K562 (cell line): Measurements from ENCODE around the gene CLEC4A. TPM values are rescaled to one million over a fixed set of nuclear protein-coding genes. Genes with fewer than 3 reads are reported as not detected.

Experiments used
- ATAC-seq: fragments of 200-7000 bp; cut with Tn5 transposase; 3 replicates; pipeline ENCODE4 v1.9.1; 2020; ENCODE audit warnings: moderate library complexity
- BruUV-seq: library from RNA; stranded (reverse); fragments of 400-500 nt; replicated peaks from 2 replicates; lab custom pipeline; 2021; lab: Mats Ljungman, UMichigan
- CTCF ChIA-PET: fragments of 300-600 bp; formaldehyde crosslinking; extraction: SDS; loops from one replicate; lab custom pipeline; 2021; ENCODE audit warnings: low intra/inter-chr PET ratio; lab: Yijun Ruan, JAX
- POLR2A ChIA-PET: fragments of 300-600, 350-650 bp; sonication (Branson Sonifier 250); formaldehyde crosslinking; extraction: SDS; loops from one replicate; lab custom pipeline; 2021; ENCODE audit warnings: antibody characterized with exemption, inconsistent platforms; lab: Yijun Ruan, JAX
- DNase-seq, 4 experiments: peaks; one replicate each; pipeline versions ENCODE4 v3.0.0 to v3.0.0-alpha.2; 2011 to 2018; ENCODE audit warnings: low spot score in 3 of 4, mixed read lengths in 3 of 4; ENCODE audit errors: extremely low read depth in 1 of 4
- FAIRE-seq: peaks from 2 replicates; lab custom pipeline; 2011; peaks lifted over from hg19 to GRCh38; lab: Jason Lieb, UNC
- H2AFZ ChIP-seq: 2 replicates; pipeline ENCODE4 v1.6.0; 2011; ENCODE audit warnings: low read depth, low read length, control low read depth, inconsistent platforms
- H3K27ac ChIP-seq: fragments of 200-600 bp; 3 replicates; pipeline ENCODE4 v1.8.0; 2011; ENCODE audit warnings: low read depth, mild to moderate bottlenecking, control low read depth, inconsistent platforms, low read length, moderate library complexity, mixed read lengths; ENCODE audit errors: extremely low read depth
- H3K27me3 ChIP-seq, 2 experiments: fragments of 300-600 bp in 1 of 2; 2 replicates in 1 of 2; 3 replicates in 1 of 2; pipeline versions ENCODE4 v1.6.0 to v1.8.0; 2011; ENCODE audit warnings: inconsistent platforms in 2 of 2, low read length in 2 of 2, mild to moderate bottlenecking in 1 of 2, mixed read lengths in 1 of 2, moderate library complexity in 1 of 2; ENCODE audit not compliant: control insufficient read depth in 2 of 2, insufficient read depth in 2 of 2
- H3K36me3 ChIP-seq: fragments of 300-600 bp; 3 replicates; pipeline ENCODE4 v1.8.0; 2011; ENCODE audit warnings: mild to moderate bottlenecking, low read length, inconsistent platforms; ENCODE audit not compliant: control insufficient read depth, insufficient read depth
- H3K4me1 ChIP-seq, 2 experiments: fragments of 200-600 bp in 1 of 2; replicated peaks in 1 of 2; 2 replicates in 1 of 2; 3 replicates in 1 of 2; pipeline versions ENCODE4 v1.5.1 to v1.8.0; 2011; ENCODE audit warnings: inconsistent platforms in 2 of 2, low read length in 2 of 2, mild to moderate bottlenecking in 1 of 2, mixed read lengths in 1 of 2, moderate library complexity in 1 of 2; ENCODE audit not compliant: control insufficient read depth in 2 of 2, insufficient read depth in 2 of 2
- H3K4me2 ChIP-seq: 2 replicates; pipeline ENCODE4 v1.6.1; 2011; ENCODE audit warnings: low read length, control low read depth, inconsistent platforms, mixed read lengths; ENCODE audit not compliant: insufficient read depth
- H3K4me3 ChIP-seq: fragments of 200-600 bp; sonication (generic), shearing (Covaris generic); 2 replicates; pipeline ENCODE4 v1.5.1; 2016; ENCODE audit warnings: control low read depth, inconsistent platforms
- H3K79me2 ChIP-seq: fragments of 200-600 bp; 3 replicates; pipeline ENCODE4 v1.8.0; 2011; ENCODE audit warnings: low read length, inconsistent platforms; ENCODE audit not compliant: control insufficient read depth, insufficient read depth
- H3K9ac ChIP-seq, 2 experiments: 2 replicates each; pipeline versions ENCODE4 v1.6.0 to v1.6.1; 2011; ENCODE audit warnings: low read depth in 2 of 2, low read length in 2 of 2, control low read depth in 1 of 2, inconsistent platforms in 1 of 2, mild to moderate bottlenecking in 1 of 2, mixed read lengths in 1 of 2; ENCODE audit not compliant: insufficient read depth in 1 of 2
- H3K9me1 ChIP-seq: one replicate; pipeline ENCODE4 v1.6.0; 2011; ENCODE audit warnings: inconsistent platforms, mild to moderate bottlenecking, low read length, moderate library complexity; ENCODE audit not compliant: control insufficient read depth, insufficient read depth
- H3K9me3 ChIP-seq: replicated peaks from 2 replicates; pipeline ENCODE4 v1.5.1; 2011; ENCODE audit warnings: low read depth, low read length, inconsistent platforms; ENCODE audit not compliant: control insufficient read depth, insufficient read depth
- H4K20me1 ChIP-seq: replicated peaks from 2 replicates; pipeline ENCODE4 v1.6.1; 2011; ENCODE audit warnings: low read length, inconsistent platforms, mixed read lengths; ENCODE audit not compliant: control insufficient read depth, insufficient read depth
- RFX5 ChIP-seq: IDR thresholded peaks from 2 replicates; pipeline ENCODE4 v1.6.1; 2011; ENCODE audit warnings: low read depth, mild to moderate bottlenecking, improper control_type of control experiment, low read length
- ZNF384 ChIP-seq: IDR thresholded peaks from 2 replicates; pipeline ENCODE4 v1.6.1; 2012; ENCODE audit warnings: low read depth, low read length, improper control_type of control experiment
- WGBS: fragments of 100-300 bp; shearing (Covaris generic); methylation state at CpG from one replicate; pipeline ENCODE4 v1.1.6; 2016; ENCODE audit warnings: low coverage, mixed read lengths; ENCODE audit not compliant: insufficient coverage; ENCODE audit errors: missing lambda C conversion rate; 5-methylcytosine and 5-hydroxymethylcytosine counted together
- in situ Hi-C: fragments of 300-500 bp; cut with MboI; formaldehyde crosslinking; loops from 4 replicates; pipeline ENCODE4 v1.15.0; 2018; ENCODE audit warnings: inconsistent platforms, mixed read lengths
- intact Hi-C: fragments of 100-400 bp; cut with micrococcal nuclease; formaldehyde crosslinking; loops from 2 replicates; pipeline ENCODE4 v1.14.2; 2022
- polyA plus RNA-seq, 8 experiments: library from polyadenylated mRNA; depleted of rRNA in 4 of 8; stranded (reverse) in 5 of 8; unstranded in 3 of 8; fragments of >200 nt; fragmentation: Nextera tagmentation in 2 of 8; fragmentation: Illumina TruSeq in 1 of 8; extraction: Ambion mirVana in 2 of 8; extraction: Trizol in 1 of 8; gene quantifications; 2 replicates each; pipeline versions ENCODE4 v1.2.1 to v1.2.3, GENCODE V29; 2011 to 2014; ENCODE audit warnings: inconsistent platforms in 1 of 8, missing spikeins in 1 of 8
- total RNA-seq, 7 experiments: library from RNA; depleted of rRNA in 6 of 7; stranded (reverse); fragments of >200 nt in 6 of 7; fragmentation: Illumina TruSeq in 2 of 7; extraction: Trizol in 2 of 7; gene quantifications; 2 replicates each; pipeline versions ENCODE4 v1.2.1 to v1.2.3, GENCODE V29; 2011 to 2021; ENCODE audit warnings: low replicate concordance in 1 of 7
- TF ChIP-seq, protein P1 (sequence below): fragments of 200-800 bp; sonication (Bioruptor generic); IDR thresholded peaks from 2 replicates; pipeline ENCODE4 v1.6.1; 2016; ENCODE audit warnings: missing genetic modification characterization, missing compliant biosample characterization
- TF ChIP-seq, protein P2 (sequence below): fragments of 450-650 bp; formaldehyde crosslinking; IDR thresholded peaks from 2 replicates; pipeline ENCODE4 v1.4.0; 2020; ENCODE audit warnings: mild to moderate bottlenecking, moderate library complexity

The CLEC4A gene
- total and polyA plus RNA-seq, 9 of the 15 experiments (the other 6 are each of a cell fraction or from before 2014, with no cell fraction given), result 0.06 to 0.27 (median 0.18) TPM; not detected in 5

DNA sequence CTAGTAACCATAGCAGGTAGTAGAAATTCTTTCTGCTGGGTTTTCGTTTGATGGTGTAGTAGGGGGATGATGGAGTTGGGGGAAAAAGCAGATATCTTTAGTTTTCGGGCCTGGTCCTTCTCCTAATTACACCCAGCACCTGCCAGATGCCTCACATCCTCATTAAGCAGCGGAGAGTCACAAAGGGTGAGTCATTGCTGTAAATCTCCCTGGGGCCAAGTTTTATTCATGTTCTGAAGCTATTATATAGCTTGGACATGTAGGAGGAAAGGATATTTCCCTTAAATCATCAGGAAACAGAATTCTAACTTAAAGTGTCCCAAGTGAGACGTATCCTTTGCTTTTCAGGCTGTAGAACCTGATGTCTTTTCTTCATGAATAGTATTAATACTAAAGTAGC is 46.2 kb upstream of the CLEC4A start (continued):
- TF ChIP-seq, protein P1, sequence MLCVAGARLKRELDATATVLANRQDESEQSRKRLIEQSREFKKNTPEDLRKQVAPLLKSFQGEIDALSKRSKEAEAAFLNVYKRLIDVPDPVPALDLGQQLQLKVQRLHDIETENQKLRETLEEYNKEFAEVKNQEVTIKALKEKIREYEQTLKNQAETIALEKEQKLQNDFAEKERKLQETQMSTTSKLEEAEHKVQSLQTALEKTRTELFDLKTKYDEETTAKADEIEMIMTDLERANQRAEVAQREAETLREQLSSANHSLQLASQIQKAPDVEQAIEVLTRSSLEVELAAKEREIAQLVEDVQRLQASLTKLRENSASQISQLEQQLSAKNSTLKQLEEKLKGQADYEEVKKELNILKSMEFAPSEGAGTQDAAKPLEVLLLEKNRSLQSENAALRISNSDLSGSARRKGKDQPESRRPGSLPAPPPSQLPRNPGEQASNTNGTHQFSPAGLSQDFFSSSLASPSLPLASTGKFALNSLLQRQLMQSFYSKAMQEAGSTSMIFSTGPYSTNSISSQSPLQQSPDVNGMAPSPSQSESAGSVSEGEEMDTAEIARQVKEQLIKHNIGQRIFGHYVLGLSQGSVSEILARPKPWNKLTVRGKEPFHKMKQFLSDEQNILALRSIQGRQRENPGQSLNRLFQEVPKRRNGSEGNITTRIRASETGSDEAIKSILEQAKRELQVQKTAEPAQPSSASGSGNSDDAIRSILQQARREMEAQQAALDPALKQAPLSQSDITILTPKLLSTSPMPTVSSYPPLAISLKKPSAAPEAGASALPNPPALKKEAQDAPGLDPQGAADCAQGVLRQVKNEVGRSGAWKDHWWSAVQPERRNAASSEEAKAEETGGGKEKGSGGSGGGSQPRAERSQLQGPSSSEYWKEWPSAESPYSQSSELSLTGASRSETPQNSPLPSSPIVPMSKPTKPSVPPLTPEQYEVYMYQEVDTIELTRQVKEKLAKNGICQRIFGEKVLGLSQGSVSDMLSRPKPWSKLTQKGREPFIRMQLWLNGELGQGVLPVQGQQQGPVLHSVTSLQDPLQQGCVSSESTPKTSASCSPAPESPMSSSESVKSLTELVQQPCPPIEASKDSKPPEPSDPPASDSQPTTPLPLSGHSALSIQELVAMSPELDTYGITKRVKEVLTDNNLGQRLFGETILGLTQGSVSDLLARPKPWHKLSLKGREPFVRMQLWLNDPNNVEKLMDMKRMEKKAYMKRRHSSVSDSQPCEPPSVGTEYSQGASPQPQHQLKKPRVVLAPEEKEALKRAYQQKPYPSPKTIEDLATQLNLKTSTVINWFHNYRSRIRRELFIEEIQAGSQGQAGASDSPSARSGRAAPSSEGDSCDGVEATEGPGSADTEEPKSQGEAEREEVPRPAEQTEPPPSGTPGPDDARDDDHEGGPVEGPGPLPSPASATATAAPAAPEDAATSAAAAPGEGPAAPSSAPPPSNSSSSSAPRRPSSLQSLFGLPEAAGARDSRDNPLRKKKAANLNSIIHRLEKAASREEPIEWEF (CRISPR knock-in tag), result no peak

DNA sequence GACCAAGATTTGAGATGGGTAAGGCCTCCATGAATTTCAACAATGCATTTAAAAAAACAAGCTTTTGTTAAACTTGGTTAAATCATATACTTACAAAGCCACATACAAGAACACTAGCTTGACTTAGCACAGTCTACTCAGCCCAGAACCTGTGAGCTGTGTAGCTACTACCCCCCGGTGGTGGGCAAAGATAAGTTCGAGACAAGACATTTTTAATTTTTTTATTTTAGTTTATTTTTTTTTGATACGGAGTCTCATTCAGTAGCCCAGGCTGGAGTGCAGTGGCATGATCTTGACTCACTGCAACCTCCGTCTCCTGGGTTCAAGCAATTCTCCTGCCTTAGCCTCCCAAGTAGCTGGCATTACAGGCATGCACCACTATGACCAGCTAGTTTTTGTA is 45.0 kb upstream of the CLEC4A start:
- Histone ChIP-seq H3K79me2 (peaks cover 26% of the 10 kb centered on the region), H3K4me3 (no peak overlapping the region), H3K36me3 (no peaks in the 10 kb centered on the region), H3K9me1 (no peaks in the 10 kb centered on the region), H3K4me2 (no peak overlapping the region), H4K20me1 (no peaks in the 10 kb centered on the region), H3K27ac (no peak overlapping the region), H3K9me3 (no peaks in the 10 kb centered on the region), H3K9ac (no peak overlapping the region), H3K4me1 (peaks cover 9 to 17% of the 10 kb centered on the region in 2 experiments; a peak in 3 of 5 replicates), H3K27me3 (no peaks in the 10 kb centered on the region), H2AFZ (no peak overlapping the region)
- ATAC-seq (peak; percentile 31; the same call in 2 of the 3 replicates), DNase-seq (peak in 3 of 4 experiments; percentile 23 to 61 (median 45)), FAIRE-seq (no peak)
- in situ Hi-C loops, result no loop called here
- intact Hi-C loops, result loop anchor here (2.0 kb wide), 1 partner anchor 32 kb away; no protein-coding TSS in a partner anchor
- POLR2A ChIA-PET, result interaction anchor here (0.6 to 1.2 kb wide), 5 partner anchors 9 to 99 kb away, joined by 3 to 5 read pairs (median 3); no protein-coding TSS in a partner anchor
- WGBS, result 17% methylated on average over 4 of the region's 4 CpGs
- no TSS peak for BruUV-seq
- CTCF ChIA-PET, result interaction anchor here (1.2 to 2.7 kb wide), 2 partner anchors 32 to 219 kb away, joined by 3 to 18 read pairs; no protein-coding TSS in a partner anchor
- TF ChIP-seq ZNF384, result peak; percentile 45
- TF ChIP-seq, protein P2, sequence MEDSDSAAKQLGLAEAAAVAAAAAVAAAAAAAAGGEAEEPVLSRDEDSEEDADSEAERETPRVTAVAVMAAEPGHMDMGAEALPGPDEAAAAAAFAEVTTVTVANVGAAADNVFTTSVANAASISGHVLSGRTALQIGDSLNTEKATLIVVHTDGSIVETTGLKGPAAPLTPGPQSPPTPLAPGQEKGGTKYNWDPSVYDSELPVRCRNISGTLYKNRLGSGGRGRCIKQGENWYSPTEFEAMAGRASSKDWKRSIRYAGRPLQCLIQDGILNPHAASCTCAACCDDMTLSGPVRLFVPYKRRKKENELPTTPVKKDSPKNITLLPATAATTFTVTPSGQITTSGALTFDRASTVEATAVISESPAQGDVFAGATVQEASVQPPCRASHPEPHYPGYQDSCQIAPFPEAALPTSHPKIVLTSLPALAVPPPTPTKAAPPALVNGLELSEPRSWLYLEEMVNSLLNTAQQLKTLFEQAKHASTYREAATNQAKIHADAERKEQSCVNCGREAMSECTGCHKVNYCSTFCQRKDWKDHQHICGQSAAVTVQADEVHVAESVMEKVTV (CRISPR knock-in tag), result 0 out of 2 replicates have a peak, but pooled peaks have one; percentile 36
- TF ChIP-seq RFX5, result no peak
